GM12874 (cell line): ENCODE data around the gene CA9.

ENCODE experiments used
- CTCF ChIP-seq: IDR thresholded peaks from 2 replicates; pipeline ENCODE4 v1.5.1; 2011; ENCODE audit warnings: low read depth, mild to moderate bottlenecking, control low read depth, low read length, moderate library complexity; ENCODE audit not compliant: insufficient read depth

Gene CA9

DNA sequence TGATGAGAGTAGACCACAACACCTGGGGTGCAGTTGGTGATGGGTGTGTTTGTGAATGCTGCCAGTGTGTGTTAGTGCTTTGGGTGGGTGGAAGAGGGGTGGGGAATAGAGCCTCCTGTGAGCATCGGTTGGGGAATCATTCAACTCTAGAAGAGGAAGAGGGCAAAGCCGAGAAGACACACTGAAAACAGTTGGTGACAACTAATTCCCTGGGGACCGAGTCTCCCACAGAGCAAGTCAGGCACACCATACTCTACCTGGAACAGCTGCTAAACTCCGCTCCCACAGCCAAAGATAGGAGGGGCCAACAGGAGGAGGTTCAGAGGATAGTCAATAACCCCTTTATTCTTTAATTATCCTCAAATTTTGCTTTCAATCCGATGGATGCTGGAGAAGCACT lies 7.2 kb upstream of the CA9 start:
- no peak for TF ChIP-seq CTCF

GRCh38 chr9:35667939-35668338 lies 5.8 kb upstream of the CA9 start:
- TF ChIP-seq CTCF: no peak

DNA sequence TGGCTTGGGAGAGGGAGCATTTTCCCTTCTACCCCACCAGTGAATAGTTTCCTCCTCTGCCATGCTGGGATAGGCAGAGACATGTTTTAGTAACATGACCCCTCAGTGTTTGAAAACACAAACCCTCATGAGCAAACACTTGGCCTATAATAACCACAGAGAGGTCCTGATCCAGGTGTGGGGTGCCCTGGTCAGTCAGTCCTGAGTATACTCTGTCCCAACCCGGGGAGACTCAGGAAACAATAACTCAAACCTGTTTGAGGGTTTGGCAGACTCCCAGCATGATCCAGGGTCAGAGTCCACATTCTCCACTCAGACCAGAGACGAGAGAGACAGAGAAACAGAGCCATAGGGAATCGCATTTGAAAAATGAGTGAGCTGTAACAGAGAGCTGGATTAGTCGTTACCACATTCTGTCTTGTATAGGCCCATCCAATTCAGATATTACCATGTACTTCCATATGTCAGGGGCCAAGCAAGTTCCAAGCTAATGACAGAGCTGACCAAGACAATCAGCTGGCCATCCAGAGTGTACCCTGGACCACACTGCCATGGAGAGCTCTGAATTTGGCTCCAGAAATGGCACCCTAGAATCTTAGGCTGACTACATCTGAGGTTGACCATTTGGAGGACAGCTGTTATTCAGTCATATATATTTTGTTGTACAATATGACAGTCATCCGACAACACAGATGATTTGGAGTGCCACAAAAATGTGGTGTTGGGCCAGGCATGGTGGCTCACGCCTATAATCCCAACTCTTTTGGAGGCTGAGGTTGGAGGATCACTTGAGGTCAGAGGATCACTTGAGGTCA lies 4.2 kb upstream of the CA9 start:
- no peak for TF ChIP-seq CTCF

DNA sequence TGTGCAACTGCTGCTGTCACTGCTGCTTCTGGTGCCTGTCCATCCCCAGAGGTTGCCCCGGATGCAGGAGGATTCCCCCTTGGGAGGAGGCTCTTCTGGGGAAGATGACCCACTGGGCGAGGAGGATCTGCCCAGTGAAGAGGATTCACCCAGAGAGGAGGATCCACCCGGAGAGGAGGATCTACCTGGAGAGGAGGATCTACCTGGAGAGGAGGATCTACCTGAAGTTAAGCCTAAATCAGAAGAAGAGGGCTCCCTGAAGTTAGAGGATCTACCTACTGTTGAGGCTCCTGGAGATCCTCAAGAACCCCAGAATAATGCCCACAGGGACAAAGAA lies 265 bp downstream of the CA9 start:
- no peak for TF ChIP-seq CTCF

DNA sequence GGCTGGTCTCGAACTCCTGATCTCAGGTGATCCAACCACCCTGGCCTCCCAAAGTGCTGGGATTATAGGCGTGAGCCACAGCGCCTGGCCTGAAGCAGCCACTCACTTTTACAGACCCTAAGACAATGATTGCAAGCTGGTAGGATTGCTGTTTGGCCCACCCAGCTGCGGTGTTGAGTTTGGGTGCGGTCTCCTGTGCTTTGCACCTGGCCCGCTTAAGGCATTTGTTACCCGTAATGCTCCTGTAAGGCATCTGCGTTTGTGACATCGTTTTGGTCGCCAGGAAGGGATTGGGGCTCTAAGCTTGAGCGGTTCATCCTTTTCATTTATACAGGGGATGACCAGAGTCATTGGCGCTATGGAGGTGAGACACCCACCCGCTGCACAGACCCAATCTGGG lies 1.5 kb downstream of the CA9 start:
- TF ChIP-seq CTCF: no peak

GRCh38 chr9:35675732-35676392 lies 2.1 kb downstream of the CA9 start:
- TF ChIP-seq CTCF: no peak

DNA sequence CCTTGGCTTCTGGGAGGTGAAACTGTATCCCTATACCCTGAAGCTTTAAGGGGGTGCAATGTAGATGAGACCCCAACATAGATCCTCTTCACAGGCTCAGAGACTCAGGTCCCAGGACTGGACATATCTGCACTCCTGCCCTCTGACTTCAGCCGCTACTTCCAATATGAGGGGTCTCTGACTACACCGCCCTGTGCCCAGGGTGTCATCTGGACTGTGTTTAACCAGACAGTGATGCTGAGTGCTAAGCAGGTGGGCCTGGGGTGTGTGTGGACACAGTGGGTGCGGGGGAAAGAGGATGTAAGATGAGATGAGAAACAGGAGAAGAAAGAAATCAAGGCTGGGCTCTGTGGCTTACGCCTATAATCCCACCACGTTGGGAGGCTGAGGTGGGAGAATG lies 5.4 kb downstream of the CA9 start:
- TF ChIP-seq CTCF: no peak
